HG03460 (cell line): ENCODE data around the gene SUCLG2.

Experiments
- ATAC-seq: cut with Tn5 transposase; IDR thresholded peaks from one replicate; pipeline ENCODE4 v1.9.1; 2021; ENCODE audit not compliant: unreplicated experiment

SUCLG2 gene

DNA sequence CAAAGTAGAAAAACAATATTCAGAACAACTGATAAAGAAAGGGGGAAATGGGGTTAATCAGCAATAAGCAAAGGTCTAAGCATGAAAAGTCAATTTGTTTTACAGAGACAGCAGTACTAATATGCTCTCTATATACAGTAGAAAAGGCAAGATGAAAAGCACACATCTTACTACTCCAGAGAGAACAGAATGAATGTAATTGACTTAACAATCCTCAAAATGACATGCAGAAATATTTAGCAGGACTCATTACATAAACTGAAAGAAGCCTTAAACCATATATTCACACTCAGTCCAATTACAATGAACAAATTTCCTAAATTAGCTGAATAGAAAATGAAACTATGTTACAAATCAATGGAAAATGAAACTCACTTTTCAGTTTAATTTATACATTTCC lies 319.8 kb downstream of the SUCLG2 start:
- no peak for ATAC-seq

DNA sequence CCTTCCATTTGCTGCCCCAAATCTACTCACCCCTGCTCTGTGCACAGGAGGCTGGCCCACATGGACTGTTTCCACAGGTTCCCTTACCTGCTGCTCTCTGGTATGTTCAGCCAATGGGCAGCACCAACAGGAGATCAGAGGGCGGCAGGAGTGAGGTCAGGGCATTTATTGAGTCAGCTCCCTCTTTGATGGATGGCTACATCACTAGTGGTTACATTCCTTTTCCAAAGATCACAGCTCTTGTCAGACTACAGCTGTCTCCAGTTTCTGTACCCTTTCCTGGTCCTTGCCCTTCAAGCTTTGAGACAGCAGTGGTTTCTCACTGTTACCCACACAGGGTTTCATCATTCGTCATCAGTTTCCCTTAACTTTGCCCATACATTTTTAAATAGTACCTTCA lies 325.1 kb downstream of the SUCLG2 start:
- ATAC-seq: peak; percentile 69

DNA sequence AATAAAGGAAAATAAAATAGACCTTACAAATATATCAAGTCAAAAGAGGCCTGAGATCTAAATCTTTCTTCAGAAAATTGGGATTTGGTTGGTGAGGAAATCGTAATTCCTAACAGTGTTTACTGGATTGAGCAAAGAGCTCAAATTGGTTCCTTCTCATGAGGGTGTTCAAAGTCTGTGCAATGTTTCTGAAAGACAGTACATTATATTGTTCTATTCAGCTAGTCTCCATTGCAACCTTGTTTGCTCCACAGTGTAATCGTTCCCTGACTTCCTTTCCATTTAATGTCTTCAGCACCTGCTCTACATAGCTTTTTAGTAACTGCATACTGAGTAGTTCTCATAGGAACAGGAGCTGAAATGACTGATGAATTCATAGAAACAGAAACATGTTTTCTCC lies 326.8 kb downstream of the SUCLG2 start:
- no peak for ATAC-seq

DNA sequence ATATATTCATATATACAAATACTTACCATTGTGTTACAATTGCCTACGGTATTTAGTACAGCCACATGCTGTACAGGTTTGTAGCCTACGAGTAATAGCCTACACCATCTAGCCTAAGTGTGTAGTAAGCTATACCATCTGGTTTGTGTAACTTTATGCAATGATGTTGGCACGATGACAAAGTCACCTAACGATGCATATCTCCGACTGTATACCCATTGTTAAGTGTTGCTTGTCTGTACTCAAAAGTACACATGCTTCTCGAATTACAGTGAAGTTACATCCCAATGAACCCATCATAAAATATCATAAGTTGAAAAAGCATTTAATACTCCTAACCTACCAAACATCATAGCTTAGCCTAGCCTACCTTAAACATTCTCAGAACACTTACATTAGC lies 329.2 kb downstream of the SUCLG2 start:
- ATAC-seq: no peak
